NCI-H1105 (cell line): Measurements from ENCODE around the gene GLB1L2.
A peak's percentile ranks its signal among the peaks of the same experiment; 100 is the strongest.

Experiments used
- DNase-seq: peaks from one replicate; lab custom pipeline; 2025; lab: John Stamatoyannopoulos, UW

GLB1L2 gene

DNA sequence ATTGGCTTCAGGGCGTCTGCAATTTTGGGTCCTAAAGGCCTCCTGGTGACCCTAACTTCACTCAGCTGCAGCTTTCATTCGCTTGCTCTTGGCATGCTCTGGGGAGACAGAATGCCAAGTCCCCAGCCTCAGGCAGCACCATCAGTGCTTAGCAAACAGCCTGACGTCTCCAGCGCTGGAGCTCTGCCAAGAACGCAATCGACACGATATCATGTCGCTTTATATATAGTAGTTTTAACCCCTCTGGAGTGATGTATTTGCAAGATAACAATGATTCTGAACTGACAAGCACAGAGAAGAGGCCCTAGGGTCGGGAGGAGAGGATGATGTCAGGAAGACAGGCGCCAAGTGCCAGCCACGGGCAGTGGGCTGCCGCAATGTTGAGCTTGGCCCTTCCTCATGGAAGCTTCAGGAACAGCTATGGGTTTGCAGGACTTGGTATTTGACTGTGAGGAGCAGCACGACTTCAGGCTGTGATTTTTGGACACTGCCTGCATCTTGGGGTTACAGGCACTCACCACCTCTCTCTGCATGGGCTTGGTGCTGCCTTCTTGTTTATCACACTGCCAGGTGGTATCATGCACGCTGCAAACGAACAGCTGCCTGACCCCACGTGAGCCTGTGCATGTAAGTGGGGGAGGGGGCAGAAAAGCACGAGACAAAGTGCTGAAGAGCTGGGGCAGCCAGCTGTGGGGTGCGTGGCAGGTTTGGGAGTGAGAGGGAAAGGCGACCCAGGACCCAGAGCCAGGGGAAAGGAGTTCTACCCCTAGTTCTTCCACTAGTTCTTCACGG is 54.2 kb downstream of the GLB1L2 start:
- peak; percentile 96 for DNase-seq

GRCh38 chr11:134386945-134387344 is 55.2 kb downstream of the GLB1L2 start:
- DNase-seq = no peak

DNA sequence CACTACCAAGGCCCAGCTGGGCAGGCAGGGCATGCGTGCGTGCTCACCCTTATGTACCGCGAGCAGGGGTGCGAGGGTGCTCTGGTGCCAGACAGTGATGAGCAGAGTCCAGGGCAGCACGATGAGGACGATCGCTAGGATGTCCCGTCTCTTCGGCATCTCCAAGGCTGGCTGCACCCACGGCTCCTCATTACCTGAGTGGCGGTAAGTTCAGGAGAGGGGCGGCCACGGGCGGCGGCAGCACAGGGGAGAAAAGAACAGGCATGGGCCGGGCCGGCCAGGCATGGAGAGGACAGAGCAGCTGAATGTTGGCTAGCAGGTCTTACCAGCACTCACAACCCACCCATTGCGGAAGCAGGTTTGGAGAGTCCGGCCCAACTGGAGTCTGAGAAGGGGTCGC is 55.7 kb downstream of the GLB1L2 start:
- no peak for DNase-seq

DNA sequence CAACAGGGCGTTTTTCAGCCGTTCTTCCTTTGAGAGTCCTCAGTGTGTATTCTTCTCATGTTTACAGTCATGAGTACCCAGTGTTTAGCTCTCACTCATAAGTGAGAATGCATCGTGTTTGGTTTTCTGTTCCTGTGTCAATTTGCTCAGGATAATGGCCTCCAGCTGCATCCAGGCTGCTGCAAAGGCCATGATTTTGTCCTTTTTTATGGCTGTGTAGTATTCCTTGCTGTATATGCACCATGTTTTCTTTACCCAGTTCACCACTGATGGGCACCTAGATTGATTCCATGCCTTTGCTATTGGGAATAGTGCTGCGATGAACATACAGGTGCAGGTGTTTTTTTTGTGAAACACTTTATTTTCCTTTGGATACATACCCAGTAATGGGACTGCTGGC is 56.8 kb downstream of the GLB1L2 start:
- no peak for DNase-seq

GRCh38 chr11:134389464-134390180 is 57.8 kb downstream of the GLB1L2 start:
- DNase-seq = no peak

GRCh38 chr11:134390706-134391569 is 59.1 kb downstream of the GLB1L2 start:
- DNase-seq = peak; percentile 72

DNA sequence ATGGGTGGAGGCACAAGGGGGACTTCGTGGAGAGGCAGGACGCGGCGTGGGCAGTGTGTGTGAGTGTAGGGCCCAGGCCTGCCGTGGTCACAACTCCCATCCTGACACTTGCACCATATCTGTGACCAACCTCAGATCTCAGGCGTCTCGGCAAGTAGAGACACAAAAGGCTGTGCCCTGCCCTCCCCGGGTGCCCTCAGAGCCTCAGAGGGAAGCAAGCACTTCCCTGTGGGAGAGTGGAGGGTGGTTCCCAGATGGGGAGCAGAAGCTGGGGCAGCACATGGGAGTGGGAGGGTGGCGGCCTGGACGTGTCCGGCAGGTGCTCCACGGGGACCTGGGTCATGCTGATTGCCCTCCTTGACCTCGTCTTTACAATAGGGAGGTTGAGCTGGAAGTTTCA is 59.9 kb downstream of the GLB1L2 start:
- DNase-seq = no peak

DNA sequence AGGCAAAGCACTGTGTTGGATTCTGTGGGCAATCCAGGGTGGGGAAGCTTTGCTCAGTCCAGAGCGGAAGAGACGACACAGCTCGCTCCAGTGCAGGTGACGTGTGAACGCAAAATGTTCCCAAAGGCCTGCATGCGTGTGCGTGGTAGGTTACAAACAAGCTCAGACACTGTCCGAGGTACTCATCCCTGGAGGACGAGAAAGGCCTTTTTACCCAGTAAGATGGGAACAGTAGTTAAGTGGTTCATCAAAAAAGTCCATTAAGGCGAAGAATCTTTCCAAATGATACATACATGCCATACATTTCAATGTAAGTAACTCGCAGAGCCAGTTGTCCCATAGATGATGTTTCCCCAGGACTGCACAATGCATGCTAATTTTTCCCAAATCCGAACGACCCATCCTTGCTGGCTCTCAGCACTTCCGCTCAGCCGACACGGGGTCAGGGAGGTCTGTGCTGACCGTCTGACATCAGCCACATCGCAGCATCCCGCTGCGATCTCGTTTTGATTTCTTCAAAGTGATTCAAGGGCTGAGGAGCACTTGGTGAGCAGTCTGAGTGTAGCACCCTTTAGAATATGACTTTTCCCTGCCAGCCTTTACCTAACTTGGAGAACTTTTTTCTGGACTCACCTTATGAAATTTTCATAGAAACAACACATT is 61.3 kb downstream of the GLB1L2 start:
- DNase-seq = no peak

GRCh38 chr11:134393638-134394037 is 61.9 kb downstream of the GLB1L2 start:
- no peak for DNase-seq

- no peak for DNase-seq
These were observed 62.5 kb downstream of the GLB1L2 start for GRCh38 chr11:134394311-134394710.

DNA sequence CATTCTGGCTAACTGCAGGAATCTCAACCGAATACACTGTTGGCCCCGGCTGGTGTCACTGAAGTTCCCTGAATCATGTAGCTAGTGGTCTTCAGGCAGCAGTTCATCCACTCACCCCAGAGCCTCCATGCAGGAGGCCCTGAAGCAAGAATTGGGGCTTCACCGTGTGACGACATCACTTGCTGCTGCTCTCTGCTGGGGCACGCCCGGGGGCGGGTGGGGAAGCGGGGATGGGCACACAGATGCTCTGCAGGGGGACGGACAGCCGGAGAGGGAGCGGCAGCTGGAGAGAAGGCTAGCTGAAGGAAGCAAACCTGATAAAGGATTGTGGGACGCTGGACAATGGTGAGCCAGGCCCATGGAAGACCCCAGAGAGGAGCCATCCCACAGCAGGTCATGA is 63.2 kb downstream of the GLB1L2 start:
- no peak for DNase-seq

- no peak for DNase-seq
These were observed 65.7 kb downstream of the GLB1L2 start for GRCh38 chr11:134397304-134398078.

- DNase-seq = no peak
These were observed 66.3 kb downstream of the GLB1L2 start for GRCh38 chr11:134398079-134398444.

DNA sequence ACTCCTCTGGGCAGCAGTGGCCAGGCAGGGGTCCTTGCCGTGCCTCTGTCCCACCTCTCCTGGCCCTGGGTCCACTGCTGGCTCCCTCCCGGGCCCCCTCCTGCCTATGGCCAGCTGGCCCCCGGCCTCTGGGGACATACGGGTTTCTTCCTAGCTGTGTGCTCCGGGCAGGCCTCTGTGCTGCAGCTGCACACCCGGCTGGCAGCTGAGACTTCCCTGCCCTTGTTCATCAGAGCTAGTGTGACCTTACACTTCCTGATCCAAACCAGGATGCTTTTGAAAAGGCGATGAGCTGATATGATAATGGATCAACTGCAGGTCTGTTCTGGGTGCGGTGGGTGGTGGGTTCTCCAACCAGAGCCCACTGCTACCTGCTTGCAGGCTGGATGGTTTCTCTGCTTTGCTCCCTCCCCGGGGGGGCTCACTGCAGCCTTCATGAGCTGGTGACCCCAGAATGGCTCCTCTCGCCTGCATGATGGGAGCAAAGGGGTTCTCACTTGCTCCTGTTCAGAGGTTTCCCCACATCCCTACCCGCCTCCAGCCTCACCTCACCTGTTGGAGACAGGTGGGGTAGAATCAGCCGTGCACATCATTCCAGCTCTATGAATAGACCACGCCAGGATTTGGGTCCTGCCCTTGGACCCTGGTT is 67.0 kb downstream of the GLB1L2 start:
- no peak for DNase-seq

GRCh38 chr11:134399293-134399654 is 67.5 kb downstream of the GLB1L2 start:
- DNase-seq = no peak

- DNase-seq = no peak
These were observed 68.2 kb downstream of the GLB1L2 start for GRCh38 chr11:134399996-134400395.

DNA sequence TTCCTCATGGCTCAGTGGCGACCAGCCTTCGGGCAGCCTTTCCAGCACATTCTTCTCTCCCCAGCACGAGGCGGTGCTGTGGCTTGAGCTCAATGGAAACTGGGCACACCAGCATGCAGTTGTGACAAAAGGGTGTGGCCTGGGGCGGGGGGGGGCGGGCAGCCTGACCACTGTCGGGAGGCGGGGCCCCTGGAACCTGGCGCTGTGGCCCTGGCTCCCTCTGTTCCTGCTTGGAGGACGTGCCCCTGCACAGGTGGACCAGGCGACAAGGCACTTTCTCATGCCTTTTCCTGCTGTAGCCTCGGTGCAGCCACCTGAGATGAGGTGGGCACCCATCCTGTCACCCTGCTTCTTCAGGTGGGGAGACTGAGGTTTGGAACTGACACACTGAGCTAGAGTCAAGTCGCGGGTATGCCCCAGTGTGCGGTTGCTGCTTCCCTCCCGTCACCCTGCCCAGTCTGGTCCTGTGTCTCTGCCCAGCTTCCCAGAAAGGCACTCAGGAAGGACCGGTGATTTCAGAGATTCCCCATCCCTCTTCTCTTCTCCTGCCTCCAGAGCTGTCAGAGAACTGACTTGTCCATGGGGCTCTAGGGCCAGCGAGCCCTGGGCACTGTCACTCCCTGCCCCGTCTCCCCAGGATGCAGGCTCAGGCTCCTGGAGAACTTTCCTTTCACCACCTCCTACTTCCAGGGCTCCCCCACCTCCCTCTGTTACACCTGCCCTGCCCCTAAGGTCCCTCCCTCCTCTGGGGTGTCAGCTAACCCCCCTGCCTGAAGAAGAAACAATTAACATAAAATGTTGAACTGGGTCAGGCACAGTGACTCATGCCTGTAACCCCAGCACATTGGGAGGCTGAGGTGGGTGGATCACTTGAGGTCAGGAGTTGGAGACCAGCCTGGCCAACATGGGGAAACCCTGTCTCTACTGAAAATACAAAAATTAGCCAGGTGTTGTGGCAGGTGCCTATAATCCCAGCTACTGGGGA is 70.3 kb downstream of the GLB1L2 start:
- no peak for DNase-seq

DNA sequence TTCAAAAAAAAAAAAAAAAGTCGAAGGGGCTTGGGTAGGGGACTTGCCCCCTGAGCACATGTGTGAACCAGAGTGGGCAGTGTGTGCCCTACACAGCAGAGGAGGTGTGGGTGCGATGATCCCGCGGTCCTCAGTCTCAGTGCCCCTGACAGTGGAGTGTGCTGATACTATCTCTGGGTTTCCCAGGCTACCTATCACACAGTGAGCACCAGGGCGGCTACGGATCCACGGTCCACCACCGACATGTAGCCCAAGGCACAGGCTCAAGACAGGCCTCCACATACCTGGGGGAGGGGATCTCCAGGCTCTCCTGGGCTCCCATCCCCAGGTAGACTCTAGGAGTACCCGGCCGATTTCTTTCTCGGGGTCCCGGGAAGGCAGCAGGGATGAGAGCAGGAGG is 71.1 kb downstream of the GLB1L2 start:
- DNase-seq = no peak

DNA sequence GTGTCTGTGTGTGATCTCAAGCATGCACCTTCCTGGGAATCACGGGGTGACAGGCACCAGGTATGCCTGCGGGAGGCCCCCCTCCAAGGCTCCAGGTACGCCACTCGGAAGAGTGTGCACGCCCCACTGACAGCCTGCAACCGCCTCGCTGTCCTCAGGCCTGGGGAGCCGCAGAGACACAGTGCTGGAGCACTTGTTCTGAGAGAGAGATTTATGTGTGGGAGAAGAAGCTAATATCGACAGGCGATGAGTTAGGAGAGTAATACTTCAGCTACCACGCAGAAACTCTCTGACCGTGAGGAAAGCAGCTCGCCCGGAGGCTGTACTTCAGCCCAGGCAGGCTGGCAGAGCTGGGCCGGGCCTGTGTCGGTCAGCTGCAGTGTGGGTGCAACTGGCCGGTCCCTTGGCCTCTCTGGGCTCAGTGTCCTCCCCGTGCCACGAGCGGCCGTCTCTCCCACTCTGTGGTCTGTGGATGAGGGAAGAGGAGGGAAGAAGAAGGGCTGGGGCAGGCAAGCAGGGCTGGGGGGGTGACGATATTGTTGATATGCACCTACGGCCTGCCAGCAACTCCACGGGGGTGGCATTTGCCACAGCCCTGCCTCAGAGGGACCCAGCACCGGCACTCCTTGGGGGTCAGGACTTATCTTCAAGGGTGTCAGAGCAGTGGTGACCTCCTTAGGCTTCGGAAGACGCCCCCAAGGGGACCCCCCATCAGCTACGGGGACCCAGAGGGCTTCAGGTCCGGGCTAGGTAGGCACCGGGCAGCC is 73.0 kb downstream of the GLB1L2 start:
- no peak for DNase-seq
